ENCODE results near the gene MTM1. TPM values are rescaled to one million over a fixed set of nuclear protein-coding genes. Genes with fewer than 3 reads are reported as not detected.

Gene MTM1
- polyA plus RNA-seq, 1 of the 3 experiments (the other 2 are of a cell fraction): 2.7 TPM

- DNase-seq: no peak
- Histone ChIP-seq H3K4me3 (ENCODE audit: low read depth in 2 of 2, low read length in 1 of 2) (no peak overlapping the region), H3K4me2 (no peak overlapping the region), H3K9me2 (no peaks in the 10 kb centered on the region), H2AFZ (ENCODE audit: low read depth) (no peak overlapping the region), H3K9ac (no peak overlapping the region), H3K27ac (ENCODE audit: low read depth in 2 of 2, low read length in 1 of 2) (no peak overlapping the region), H3F3A (replicated peaks; ENCODE audit: insufficient read depth) (no peaks in the 10 kb centered on the region), H3K79me2 (ENCODE audit: insufficient read depth) (peaks cover 32% of the 10 kb centered on the region), H4K20me1 (ENCODE audit: insufficient read depth) (no peaks in the 10 kb centered on the region), H3K9me3 (no peaks in the 10 kb centered on the region), H3K4me1 (ENCODE audit: control insufficient read depth in 1 of 2, insufficient read depth in 2 of 2, low read depth in 1 of 2, low read length in 1 of 2) (no peaks in the 10 kb centered on the region; a peak in 1 of 4 replicates), H3K27me3 (ENCODE audit: insufficient read depth) (no peaks in the 10 kb centered on the region), H3K36me3 (replicated peaks in 1 of 2; ENCODE audit: control insufficient read depth in 1 of 2, insufficient read depth in 2 of 2, low read length in 1 of 2) (no peaks in the 10 kb centered on the region)
- WGBS (ENCODE audit: low lambda C conversion rate): 71% methylated on average over 1 of the region's 1 CpG
- ChIA-PET CTCF (interaction anchor here (0.8 to 1.1 kb wide), 3 partner anchors 9 to 208 kb away, joined by 3 to 4 read pairs (median 3); no protein-coding TSS in a partner anchor), POLR2A (no interaction called here)
- TF ChIP-seq USF2 (IDR thresholded peaks at IDR 0.05; ENCODE audit: borderline replicate concordance, low read depth, low read length) (no peak), GATA2 (CRISPR knock-in tag; IDR thresholded peaks at IDR 0.05) (no peak), FOXJ3 (CRISPR knock-in tag; IDR thresholded peaks at IDR 0.05) (no peak), CHD2 (IDR thresholded peaks at IDR 0.05; ENCODE audit: low read length, partially characterized antibody) (no peak), MAX (IDR thresholded peaks at IDR 0.05; ENCODE audit: low read depth) (no peak), RCOR1 (IDR thresholded peaks at IDR 0.05; ENCODE audit: low read length) (no peak), NFIC (IDR thresholded peaks at IDR 0.05; ENCODE audit: borderline replicate concordance) (no peak)
Measured at GRCh38 chrX:150573106-150573505, 4.7 kb downstream of the MTM1 start.

GRCh38 chrX:150573702-150574101 is 5.3 kb downstream of the MTM1 start:
- Histone ChIP-seq H4K20me1 (ENCODE audit: insufficient read depth) (no peaks in the 10 kb centered on the region), H3K4me3 (ENCODE audit: low read depth in 2 of 2, low read length in 1 of 2) (no peak overlapping the region), H3K4me2 (no peak overlapping the region), H3K36me3 (replicated peaks in 1 of 2; ENCODE audit: control insufficient read depth in 1 of 2, insufficient read depth in 2 of 2, low read length in 1 of 2) (no peaks in the 10 kb centered on the region), H3K4me1 (ENCODE audit: control insufficient read depth in 1 of 2, insufficient read depth in 2 of 2, low read depth in 1 of 2, low read length in 1 of 2) (no peaks in the 10 kb centered on the region; a peak in 1 of 4 replicates), H3K9ac (no peak overlapping the region), H3F3A (replicated peaks; ENCODE audit: insufficient read depth) (no peaks in the 10 kb centered on the region), H3K27me3 (ENCODE audit: insufficient read depth) (no peaks in the 10 kb centered on the region), H3K9me2 (no peaks in the 10 kb centered on the region), H2AFZ (ENCODE audit: low read depth) (no peak overlapping the region), H3K27ac (ENCODE audit: low read depth in 2 of 2, low read length in 1 of 2) (no peak overlapping the region), H3K79me2 (ENCODE audit: insufficient read depth) (peaks cover 34% of the 10 kb centered on the region), H3K9me3 (no peaks in the 10 kb centered on the region)
- POLR2A ChIA-PET: no interaction called here
- WGBS (ENCODE audit: low lambda C conversion rate): 60% methylated on average over 4 of the region's 4 CpGs
- no peak for DNase-seq
- TF ChIP-seq USF2 (IDR thresholded peaks at IDR 0.05; ENCODE audit: borderline replicate concordance, low read depth, low read length): no peak
- CTCF ChIA-PET: interaction anchor here (1.1 to 1.3 kb wide), 4 partner anchors 8 to 208 kb away, joined by 3 to 4 read pairs (median 4); no protein-coding TSS in a partner anchor
